ENCODE measurements around the gene ABCC4.

ABCC4 gene

GRCh38 chr13:95226050-95226449, 75.2 kb downstream of the ABCC4 start:
- no peak overlapping the region for H3K4me3 ChIP-seq (replicated peaks; ENCODE audit: low read depth, low read length)
- no peak for DNase-seq (ENCODE audit: extremely low read depth, low read depth)
- TF ChIP-seq, protein P1, sequence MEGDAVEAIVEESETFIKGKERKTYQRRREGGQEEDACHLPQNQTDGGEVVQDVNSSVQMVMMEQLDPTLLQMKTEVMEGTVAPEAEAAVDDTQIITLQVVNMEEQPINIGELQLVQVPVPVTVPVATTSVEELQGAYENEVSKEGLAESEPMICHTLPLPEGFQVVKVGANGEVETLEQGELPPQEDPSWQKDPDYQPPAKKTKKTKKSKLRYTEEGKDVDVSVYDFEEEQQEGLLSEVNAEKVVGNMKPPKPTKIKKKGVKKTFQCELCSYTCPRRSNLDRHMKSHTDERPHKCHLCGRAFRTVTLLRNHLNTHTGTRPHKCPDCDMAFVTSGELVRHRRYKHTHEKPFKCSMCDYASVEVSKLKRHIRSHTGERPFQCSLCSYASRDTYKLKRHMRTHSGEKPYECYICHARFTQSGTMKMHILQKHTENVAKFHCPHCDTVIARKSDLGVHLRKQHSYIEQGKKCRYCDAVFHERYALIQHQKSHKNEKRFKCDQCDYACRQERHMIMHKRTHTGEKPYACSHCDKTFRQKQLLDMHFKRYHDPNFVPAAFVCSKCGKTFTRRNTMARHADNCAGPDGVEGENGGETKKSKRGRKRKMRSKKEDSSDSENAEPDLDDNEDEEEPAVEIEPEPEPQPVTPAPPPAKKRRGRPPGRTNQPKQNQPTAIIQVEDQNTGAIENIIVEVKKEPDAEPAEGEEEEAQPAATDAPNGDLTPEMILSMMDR (IDR thresholded peaks at IDR 0.05; ENCODE audit: low read depth, low read length, missing control alignments), result no peak

DNA sequence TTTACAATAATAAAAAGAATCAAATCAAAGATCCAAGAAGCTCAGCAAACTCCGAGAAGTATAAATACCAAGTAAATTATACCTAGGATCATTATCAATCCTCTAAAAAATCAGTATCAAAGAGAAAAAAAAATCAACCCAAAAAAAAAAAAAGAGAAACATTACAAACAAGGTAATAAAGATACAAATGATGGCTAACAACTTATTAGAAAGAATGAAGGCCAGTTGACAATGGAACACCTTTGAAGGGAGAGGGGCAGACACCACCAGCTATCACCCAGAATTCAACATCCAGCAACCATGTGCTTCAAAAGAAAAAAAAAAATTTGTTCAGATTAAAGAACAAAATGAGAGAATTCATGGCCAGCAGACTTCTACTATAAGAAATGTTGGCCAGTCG, 77.2 kb downstream of the ABCC4 start:
- DNase-seq (ENCODE audit: extremely low read depth, low read depth), result no peak

DNA sequence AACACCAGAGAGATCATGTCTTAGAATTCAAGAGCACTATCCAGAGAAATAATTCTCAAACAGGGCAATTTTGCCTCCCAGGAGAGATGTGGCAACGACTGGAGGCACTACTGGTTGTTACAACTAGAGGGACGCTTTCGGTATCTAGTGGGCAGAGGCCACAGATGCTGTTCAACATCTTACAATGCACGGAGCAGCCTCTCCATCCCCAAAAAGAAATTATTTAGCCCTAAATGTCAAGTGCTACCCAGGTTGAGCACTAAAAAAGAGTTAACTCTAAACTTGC, 78.6 kb downstream of the ABCC4 start:
- TF ChIP-seq, protein P1 (IDR thresholded peaks at IDR 0.05; ENCODE audit: low read depth, low read length, missing control alignments), result no peak
- no peak for DNase-seq (ENCODE audit: extremely low read depth, low read depth)
- no peak overlapping the region for H3K4me3 ChIP-seq (replicated peaks; ENCODE audit: low read depth, low read length)

More for the DNA sequence above, 77.2 kb downstream of the ABCC4 start:
- H3K4me3 ChIP-seq (replicated peaks; ENCODE audit: low read depth, low read length), result no peak overlapping the region
- TF ChIP-seq, protein P1 (IDR thresholded peaks at IDR 0.05; ENCODE audit: low read depth, low read length, missing control alignments), result no peak

GRCh38 chr13:95221971-95222732, 79.1 kb downstream of the ABCC4 start:
- TF ChIP-seq, protein P1 (IDR thresholded peaks at IDR 0.05; ENCODE audit: low read depth, low read length, missing control alignments), result no peak

GRCh38 chr13:95220611-95221010, 80.6 kb downstream of the ABCC4 start:
- TF ChIP-seq, protein P1 (IDR thresholded peaks at IDR 0.05; ENCODE audit: low read depth, low read length, missing control alignments), result no peak
- H3K4me3 ChIP-seq (replicated peaks; ENCODE audit: low read depth, low read length), result no peak overlapping the region

More at GRCh38 chr13:95221971-95222732, 79.1 kb downstream of the ABCC4 start:
- H3K4me3 ChIP-seq (replicated peaks; ENCODE audit: low read depth, low read length), result no peak overlapping the region
- no peak for DNase-seq (ENCODE audit: extremely low read depth, low read depth)

DNA sequence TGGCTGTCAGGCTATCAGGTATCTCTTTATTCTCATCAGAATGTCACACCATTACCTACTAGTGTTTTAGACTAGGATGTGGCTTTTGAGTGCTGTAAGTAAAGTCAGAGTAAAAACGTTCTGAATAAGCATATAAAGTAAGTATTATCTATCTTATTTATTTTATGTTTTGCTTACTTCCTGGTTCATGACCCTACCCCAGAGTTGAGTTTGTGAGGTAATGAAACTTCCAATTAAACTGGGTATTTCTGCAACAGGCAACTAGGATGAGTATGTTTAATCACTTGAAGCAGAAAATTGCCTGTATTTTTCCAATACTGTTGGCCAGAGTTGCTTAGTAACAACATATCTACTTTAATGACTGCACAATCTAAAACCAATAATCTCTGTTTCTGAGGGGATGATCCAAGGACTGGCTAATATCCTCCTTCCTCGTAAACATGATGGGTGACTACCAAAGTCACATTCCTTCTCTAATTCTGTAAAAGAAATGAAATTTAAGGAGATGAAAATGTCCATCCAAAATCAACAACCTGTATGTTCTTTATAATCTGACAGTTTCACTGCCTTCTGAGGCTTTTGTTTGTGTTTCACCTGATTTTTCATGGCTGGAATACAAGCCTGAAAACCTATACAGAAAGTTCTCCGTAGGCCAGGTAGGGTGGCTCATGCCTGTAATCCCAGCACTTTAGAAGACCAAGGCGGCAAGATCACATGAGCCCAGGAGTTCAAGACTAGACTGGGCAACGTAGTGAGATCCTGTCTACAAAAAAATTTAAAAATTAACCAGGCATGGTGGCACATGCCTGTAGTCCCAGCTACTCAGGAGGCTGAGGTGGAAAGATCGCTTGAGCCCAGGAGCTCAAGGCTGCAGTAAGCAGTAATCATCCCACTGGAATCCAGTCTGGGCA, 83.1 kb downstream of the ABCC4 start:
- no peak for DNase-seq (ENCODE audit: extremely low read depth, low read depth)
- H3K4me3 ChIP-seq (replicated peaks; ENCODE audit: low read depth, low read length), result no peak overlapping the region
- TF ChIP-seq, protein P1 (IDR thresholded peaks at IDR 0.05; ENCODE audit: low read depth, low read length, missing control alignments), result no peak

More at GRCh38 chr13:95220611-95221010, 80.6 kb downstream of the ABCC4 start:
- no peak for DNase-seq (ENCODE audit: extremely low read depth, low read depth)
